ENCODE results near the gene TSPAN5.
"Not testable (repeated sequence)": the region's sequence is repeated elsewhere in the genome, so short reads cannot be mapped to it uniquely, and the experiment has no call there.

Gene TSPAN5

GRCh38 chr4:98470366-98470765, 188.0 kb downstream of the TSPAN5 start:
- FAIRE-seq, result no peak
- no peak for DNase-seq (ENCODE audit: insufficient read length, low spot score)
- no peak for TF ChIP-seq PAX5 (IDR thresholded peaks at IDR 0.05; ENCODE audit: insufficient read depth, low read length, severe bottlenecking)
- no peak for TF ChIP-seq SPI1 (IDR thresholded peaks at IDR 0.05; ENCODE audit: low read depth, low read length)
- TF ChIP-seq POLR2A (IDR thresholded peaks at IDR 0.05; ENCODE audit: low read depth, low read length), result no peak
- no peak for TF ChIP-seq POLR2AphosphoS5 (IDR thresholded peaks at IDR 0.05; ENCODE audit: low read depth, low read length)
- no peak for TF ChIP-seq TAF1 (IDR thresholded peaks at IDR 0.05; ENCODE audit: low read depth, low read length)
- no peak for TF ChIP-seq POU2F2 (IDR thresholded peaks at IDR 0.05; ENCODE audit: low read depth, low read length)

GRCh38 chr4:98469771-98470170, 188.6 kb downstream of the TSPAN5 start:
- FAIRE-seq, result no peak
- TF ChIP-seq POLR2A (IDR thresholded peaks at IDR 0.05; ENCODE audit: low read depth, low read length) (no peak), TAF1 (IDR thresholded peaks at IDR 0.05; ENCODE audit: low read depth, low read length) (no peak), SPI1 (IDR thresholded peaks at IDR 0.05; ENCODE audit: low read depth, low read length) (no peak), PAX5 (IDR thresholded peaks at IDR 0.05; ENCODE audit: insufficient read depth, low read length, severe bottlenecking) (no peak), POLR2AphosphoS5 (IDR thresholded peaks at IDR 0.05; ENCODE audit: low read depth, low read length) (no peak), POU2F2 (IDR thresholded peaks at IDR 0.05; ENCODE audit: low read depth, low read length) (no peak)
- DNase-seq (ENCODE audit: insufficient read length, low spot score), result no peak

GRCh38 chr4:98468709-98469108, 189.7 kb downstream of the TSPAN5 start:
- no peak for FAIRE-seq
- DNase-seq (ENCODE audit: insufficient read length, low spot score), result no peak
- TF ChIP-seq POLR2A (IDR thresholded peaks at IDR 0.05; ENCODE audit: low read depth, low read length) (no peak), PAX5 (IDR thresholded peaks at IDR 0.05; ENCODE audit: insufficient read depth, low read length, severe bottlenecking) (no peak), SPI1 (IDR thresholded peaks at IDR 0.05; ENCODE audit: low read depth, low read length) (no peak), TAF1 (IDR thresholded peaks at IDR 0.05; ENCODE audit: low read depth, low read length) (no peak), POU2F2 (IDR thresholded peaks at IDR 0.05; ENCODE audit: low read depth, low read length) (no peak)

- peak; percentile 94 for FAIRE-seq
- no peak for TF ChIP-seq SPI1 (IDR thresholded peaks at IDR 0.05; ENCODE audit: low read depth, low read length)
- TF ChIP-seq POU2F2 (IDR thresholded peaks at IDR 0.05; ENCODE audit: low read depth, low read length), result 0 out of 2 replicates have a peak, but pooled peaks have one; percentile 18
- DNase-seq (ENCODE audit: insufficient read length, low spot score), result no peak
Measured at GRCh38 chr4:98467627-98468072, 190.8 kb downstream of the TSPAN5 start.

- no peak for FAIRE-seq
Measured at GRCh38 chr4:98466868-98467599, 191.4 kb downstream of the TSPAN5 start.

GRCh38 chr4:98462487-98462886, 195.9 kb downstream of the TSPAN5 start:
- no peak for DNase-seq (ENCODE audit: insufficient read length, low spot score)
- no peak for TF ChIP-seq POLR2AphosphoS5 (IDR thresholded peaks at IDR 0.05; ENCODE audit: low read depth, low read length)
- no peak for FAIRE-seq

More at GRCh38 chr4:98466868-98467599, 191.4 kb downstream of the TSPAN5 start:
- no peak for DNase-seq (ENCODE audit: insufficient read length, low spot score)
- TF ChIP-seq SPI1 (IDR thresholded peaks at IDR 0.05; ENCODE audit: low read depth, low read length), result no peak
- no peak for TF ChIP-seq POLR2AphosphoS5 (IDR thresholded peaks at IDR 0.05; ENCODE audit: low read depth, low read length)
- TF ChIP-seq TAF1 (IDR thresholded peaks at IDR 0.05; ENCODE audit: low read depth, low read length), result no peak
- TF ChIP-seq POU2F2 (IDR thresholded peaks at IDR 0.05; ENCODE audit: low read depth, low read length), result no peak
- TF ChIP-seq PAX5 (IDR thresholded peaks at IDR 0.05; ENCODE audit: insufficient read depth, low read length, severe bottlenecking), result no peak
- TF ChIP-seq POLR2A (IDR thresholded peaks at IDR 0.05; ENCODE audit: low read depth, low read length), result no peak

GRCh38 chr4:98461121-98461865, 197.1 kb downstream of the TSPAN5 start:
- not testable (repeated sequence) for DNase-seq (ENCODE audit: insufficient read length, low spot score); FAIRE-seq

GRCh38 chr4:98457422-98457821, 201.0 kb downstream of the TSPAN5 start:
- not testable (repeated sequence) for FAIRE-seq; DNase-seq (ENCODE audit: insufficient read length, low spot score)

GRCh38 chr4:98452091-98452490, 206.3 kb downstream of the TSPAN5 start:
- TF ChIP-seq POLR2AphosphoS5 (IDR thresholded peaks at IDR 0.05; ENCODE audit: low read depth, low read length) (no peak), SPI1 (IDR thresholded peaks at IDR 0.05; ENCODE audit: low read depth, low read length) (no peak), POLR2A (IDR thresholded peaks at IDR 0.05; ENCODE audit: low read depth, low read length) (no peak), PAX5 (IDR thresholded peaks at IDR 0.05; ENCODE audit: insufficient read depth, low read length, severe bottlenecking) (no peak), TAF1 (IDR thresholded peaks at IDR 0.05; ENCODE audit: low read depth, low read length) (no peak), POU2F2 (IDR thresholded peaks at IDR 0.05; ENCODE audit: low read depth, low read length) (no peak)
- FAIRE-seq, result no peak
- no peak for DNase-seq (ENCODE audit: insufficient read length, low spot score)

- no peak for DNase-seq (ENCODE audit: insufficient read length, low spot score)
Measured at GRCh38 chr4:98448908-98449307, 209.5 kb downstream of the TSPAN5 start.

More at GRCh38 chr4:98448908-98449307, 209.5 kb downstream of the TSPAN5 start:
- no peak for FAIRE-seq
- no peak for TF ChIP-seq POLR2A (IDR thresholded peaks at IDR 0.05; ENCODE audit: low read depth, low read length)
- no peak for TF ChIP-seq POU2F2 (IDR thresholded peaks at IDR 0.05; ENCODE audit: low read depth, low read length)
- TF ChIP-seq SPI1 (IDR thresholded peaks at IDR 0.05; ENCODE audit: low read depth, low read length), result no peak
- no peak for TF ChIP-seq PAX5 (IDR thresholded peaks at IDR 0.05; ENCODE audit: insufficient read depth, low read length, severe bottlenecking)
- TF ChIP-seq POLR2AphosphoS5 (IDR thresholded peaks at IDR 0.05; ENCODE audit: low read depth, low read length), result no peak
- no peak for TF ChIP-seq TAF1 (IDR thresholded peaks at IDR 0.05; ENCODE audit: low read depth, low read length)
